HG03558 (cell line): Measurements from ENCODE around the gene USE1.
"Not testable (repeated sequence)": the region's sequence is repeated elsewhere in the genome, so short reads cannot be mapped to it uniquely, and the experiment has no call there.

Experiments used
- ATAC-seq: cut with Tn5 transposase; IDR thresholded peaks from one replicate; pipeline ENCODE4 v1.9.1; 2021; ENCODE audit warnings: moderate number of reproducible peaks; ENCODE audit not compliant: unreplicated experiment; ENCODE audit errors: extremely low read depth

Gene USE1

GRCh38 chr19:17215127-17215971 lies at the start of gene USE1:
Gene USE1, plus strand, starts transcription at chr19:17215357. Its CDS starts 49 bp downstream, at chr19:17215406.
- ATAC-seq = no peak

GRCh38 chr19:17165715-17166114 lies 49.4 kb upstream of the USE1 start:
- ATAC-seq = no peak

GRCh38 chr19:17170538-17171297 lies 44.4 kb upstream of the USE1 start:
- no peak for ATAC-seq

GRCh38 chr19:17171874-17172273 lies 43.3 kb upstream of the USE1 start:
- no peak for ATAC-seq

GRCh38 chr19:17172624-17173345 lies 42.4 kb upstream of the USE1 start:
- no peak for ATAC-seq

GRCh38 chr19:17178291-17178690 lies 36.9 kb upstream of the USE1 start:
- no peak for ATAC-seq

- ATAC-seq = no peak
Observed at GRCh38 chr19:17180997-17181702, 34.0 kb upstream of the USE1 start.

- ATAC-seq = no peak
Observed at GRCh38 chr19:17183271-17183761, 31.8 kb upstream of the USE1 start.

GRCh38 chr19:17183858-17184321 lies 31.3 kb upstream of the USE1 start:
- ATAC-seq = no peak

- no peak for ATAC-seq
Observed at GRCh38 chr19:17184371-17184841, 30.8 kb upstream of the USE1 start.

GRCh38 chr19:17185590-17185989 lies 29.6 kb upstream of the USE1 start:
- ATAC-seq = no peak

- ATAC-seq = not testable (repeated sequence)
Observed at GRCh38 chr19:17191736-17192135, 23.4 kb upstream of the USE1 start.

- no peak for ATAC-seq
Observed at GRCh38 chr19:17192751-17193150, 22.4 kb upstream of the USE1 start.

- ATAC-seq = no peak
Observed at GRCh38 chr19:17194608-17195007, 20.5 kb upstream of the USE1 start.

GRCh38 chr19:17195106-17195505 lies 20.1 kb upstream of the USE1 start:
- no peak for ATAC-seq

- ATAC-seq = no peak
Observed at GRCh38 chr19:17196610-17197009, 18.5 kb upstream of the USE1 start.

GRCh38 chr19:17197666-17198065 lies 17.5 kb upstream of the USE1 start:
- ATAC-seq = no peak

- ATAC-seq = no peak
Observed at GRCh38 chr19:17200408-17201079, 14.6 kb upstream of the USE1 start.

GRCh38 chr19:17202249-17202648 lies 12.9 kb upstream of the USE1 start:
- no peak for ATAC-seq
